HG03571 (cell line): ENCODE measurements around the gene RCAN1.
"Not testable (repeated sequence)": the region's sequence is repeated elsewhere in the genome, so short reads cannot be mapped to it uniquely, and the experiment has no call there.

ENCODE experiments used
- ATAC-seq: cut with Tn5 transposase; IDR thresholded peaks from one replicate; pipeline ENCODE4 v1.9.1; 2021; ENCODE audit not compliant: unreplicated experiment

Gene RCAN1

GRCh38 chr21:34571994-34572393 is 42.9 kb downstream of the RCAN1 start:
- ATAC-seq: no peak

DNA sequence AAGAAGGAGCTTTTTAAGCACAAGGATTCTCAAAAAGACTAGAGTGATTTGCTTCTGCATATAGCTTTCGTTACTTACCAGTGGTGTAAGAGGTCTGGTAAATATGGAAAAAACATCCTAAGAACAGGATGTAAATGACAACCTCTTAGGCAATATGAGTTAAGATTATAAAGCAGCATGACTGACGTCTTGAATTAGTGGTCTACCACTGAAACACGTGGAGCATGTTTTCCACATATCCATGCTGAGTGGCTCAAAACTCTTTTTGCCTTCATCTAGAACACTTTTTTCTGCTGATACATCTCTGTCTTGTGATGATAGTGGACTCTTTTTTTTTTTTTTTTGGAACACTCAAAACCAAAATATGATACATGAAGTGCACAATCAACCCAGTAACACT is 44.6 kb downstream of the RCAN1 start:
- ATAC-seq: no peak

GRCh38 chr21:34569381-34569979 is 45.4 kb downstream of the RCAN1 start:
- ATAC-seq: no peak

- not testable (repeated sequence) for ATAC-seq
These were observed 46.1 kb downstream of the RCAN1 start for GRCh38 chr21:34568801-34569200.

- no peak for ATAC-seq
These were observed 47.2 kb downstream of the RCAN1 start for GRCh38 chr21:34567604-34568155.

DNA sequence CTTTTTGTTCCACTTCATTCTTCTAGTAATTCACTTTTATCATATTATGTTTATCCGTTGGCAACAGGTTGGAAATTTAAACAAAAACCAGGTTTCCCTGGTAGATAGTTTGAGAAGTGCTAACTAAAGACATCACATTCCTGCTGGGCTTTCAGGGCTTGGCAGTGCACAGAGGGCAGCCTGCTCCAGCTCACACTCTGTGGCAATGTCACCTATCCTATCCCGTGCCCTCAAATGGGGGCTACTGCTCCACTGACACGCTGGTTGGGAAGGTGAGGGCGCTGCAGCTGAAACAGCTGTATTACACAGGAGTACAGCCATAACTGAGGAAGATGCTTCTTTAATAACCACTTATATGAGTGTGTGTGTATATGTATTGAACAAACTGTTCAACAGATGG is 49.7 kb downstream of the RCAN1 start:
- no peak for ATAC-seq

DNA sequence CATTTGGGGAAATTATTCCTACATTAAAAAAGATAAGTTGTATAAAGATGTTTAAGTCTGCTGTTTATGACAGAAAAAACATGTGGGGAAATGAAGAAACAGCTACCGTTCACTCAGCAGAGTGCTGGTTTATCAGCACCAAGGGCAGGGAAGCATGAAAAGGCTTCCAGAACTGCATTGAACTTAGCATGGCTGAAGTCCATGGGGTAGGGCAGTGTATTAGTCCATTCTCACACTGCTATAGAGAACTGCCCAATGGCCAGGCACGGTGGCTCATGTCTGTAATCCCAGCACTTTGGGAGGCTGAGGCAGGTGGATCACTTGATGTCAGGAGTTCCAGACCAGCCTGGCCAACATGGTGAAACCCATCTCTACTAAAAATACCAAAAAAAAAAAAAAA is 51.5 kb downstream of the RCAN1 start:
- not testable (repeated sequence) for ATAC-seq

DNA sequence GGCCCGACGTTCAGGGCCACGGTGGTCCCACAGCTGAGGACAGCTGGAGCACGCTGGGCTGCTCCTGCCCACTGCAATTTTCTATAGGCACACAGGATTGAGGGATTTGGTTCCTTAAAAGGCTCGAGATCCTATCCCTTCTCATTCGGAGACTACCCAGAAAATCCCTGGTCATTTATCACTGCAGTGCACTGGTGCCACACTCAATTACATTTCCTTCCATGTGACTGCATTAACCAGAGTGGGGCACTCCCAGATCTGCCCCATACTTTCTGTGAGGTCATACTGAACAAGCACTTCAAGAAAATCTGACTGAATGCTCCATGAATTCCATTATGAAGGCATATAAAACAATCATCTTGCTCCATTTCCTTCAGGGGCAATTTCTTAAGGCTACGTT is 53.1 kb downstream of the RCAN1 start:
- ATAC-seq: no peak

DNA sequence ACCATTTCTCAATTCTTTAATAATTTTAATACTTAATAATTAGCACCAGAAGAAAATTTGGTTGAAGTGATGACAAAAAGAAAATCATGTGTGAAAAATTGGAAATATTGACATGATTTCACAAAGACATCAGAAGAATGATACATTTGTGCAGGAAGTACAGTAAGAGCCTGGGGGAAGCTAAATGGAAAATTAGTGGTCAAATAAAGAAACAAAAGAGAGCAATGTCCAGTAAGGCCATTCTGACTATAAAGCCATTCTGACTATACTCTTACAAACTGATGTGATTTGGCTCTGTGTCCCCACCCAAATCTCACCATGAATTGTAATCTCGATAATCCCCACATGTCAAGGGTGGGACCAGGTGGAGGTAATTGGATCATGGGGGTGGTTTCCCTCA is 54.3 kb downstream of the RCAN1 start:
- no peak for ATAC-seq

GRCh38 chr21:34560021-34560420 is 54.9 kb downstream of the RCAN1 start:
- ATAC-seq: no peak

DNA sequence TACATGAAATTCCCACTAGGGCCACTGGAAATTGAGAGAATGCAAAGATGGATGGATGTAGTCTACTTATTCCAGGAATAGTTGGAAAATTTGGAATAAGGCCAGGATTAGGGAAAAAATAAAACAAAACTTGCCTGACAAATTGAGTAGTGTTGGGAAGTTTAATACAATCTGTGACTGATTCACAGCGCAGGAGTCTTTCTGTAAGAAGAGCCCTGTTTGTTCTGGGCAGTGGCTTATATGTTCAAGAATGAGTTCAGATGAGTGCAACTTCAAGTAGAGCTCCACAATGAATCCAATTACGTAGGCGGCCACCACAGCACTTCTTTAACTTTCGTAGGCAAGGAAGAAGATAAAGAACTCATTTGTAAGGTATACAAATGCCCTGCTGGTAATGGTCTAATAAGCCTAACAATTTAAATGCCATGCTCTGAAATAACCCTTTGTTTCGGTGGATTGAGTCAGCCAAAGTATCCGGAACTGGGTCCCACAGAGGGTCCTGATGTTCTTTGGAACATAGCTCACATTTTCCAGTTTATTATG is 55.8 kb downstream of the RCAN1 start:
- ATAC-seq: no peak

DNA sequence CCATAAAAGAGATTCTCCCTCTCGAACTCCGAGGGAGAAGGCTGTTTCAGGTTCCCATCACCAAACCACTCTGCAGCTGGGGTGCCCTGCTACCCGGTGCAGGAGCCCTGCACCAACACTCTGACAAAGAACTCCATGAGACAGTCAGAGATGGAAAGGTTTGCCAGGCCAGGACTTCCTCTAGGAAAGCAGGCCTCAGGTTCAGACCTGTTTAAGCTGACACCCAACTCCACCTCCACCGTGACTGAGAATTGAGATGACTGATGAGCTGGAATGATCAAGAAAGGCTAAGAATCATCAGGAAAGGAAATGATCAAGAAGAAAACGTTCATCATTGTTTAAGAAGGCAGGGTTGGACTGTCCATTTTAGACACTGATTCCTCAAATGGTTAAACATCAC is 56.7 kb downstream of the RCAN1 start:
- no peak for ATAC-seq

- no peak for ATAC-seq
These were observed 57.7 kb downstream of the RCAN1 start for GRCh38 chr21:34557261-34557660.

DNA sequence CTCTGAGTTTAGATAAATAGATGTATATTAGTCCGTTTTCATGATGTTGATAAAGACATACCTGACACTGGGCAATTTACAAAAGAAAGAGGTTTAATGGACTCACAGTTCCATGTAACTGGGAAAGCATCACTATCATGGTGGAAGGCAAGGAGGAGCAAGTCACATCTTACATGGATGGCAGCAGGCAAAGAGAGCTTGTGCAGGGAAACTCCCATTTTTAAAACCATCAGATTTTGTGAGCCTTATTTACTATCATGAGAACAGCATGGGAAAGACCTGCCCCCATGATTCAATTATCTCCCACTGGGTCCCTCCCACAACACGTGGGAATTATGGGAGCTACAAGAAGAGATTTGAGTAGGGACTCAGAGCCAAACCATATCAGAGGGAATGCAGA is 60.2 kb downstream of the RCAN1 start:
- ATAC-seq: not testable (repeated sequence)

- ATAC-seq: no peak
These were observed 60.7 kb downstream of the RCAN1 start for GRCh38 chr21:34554227-34554626.

DNA sequence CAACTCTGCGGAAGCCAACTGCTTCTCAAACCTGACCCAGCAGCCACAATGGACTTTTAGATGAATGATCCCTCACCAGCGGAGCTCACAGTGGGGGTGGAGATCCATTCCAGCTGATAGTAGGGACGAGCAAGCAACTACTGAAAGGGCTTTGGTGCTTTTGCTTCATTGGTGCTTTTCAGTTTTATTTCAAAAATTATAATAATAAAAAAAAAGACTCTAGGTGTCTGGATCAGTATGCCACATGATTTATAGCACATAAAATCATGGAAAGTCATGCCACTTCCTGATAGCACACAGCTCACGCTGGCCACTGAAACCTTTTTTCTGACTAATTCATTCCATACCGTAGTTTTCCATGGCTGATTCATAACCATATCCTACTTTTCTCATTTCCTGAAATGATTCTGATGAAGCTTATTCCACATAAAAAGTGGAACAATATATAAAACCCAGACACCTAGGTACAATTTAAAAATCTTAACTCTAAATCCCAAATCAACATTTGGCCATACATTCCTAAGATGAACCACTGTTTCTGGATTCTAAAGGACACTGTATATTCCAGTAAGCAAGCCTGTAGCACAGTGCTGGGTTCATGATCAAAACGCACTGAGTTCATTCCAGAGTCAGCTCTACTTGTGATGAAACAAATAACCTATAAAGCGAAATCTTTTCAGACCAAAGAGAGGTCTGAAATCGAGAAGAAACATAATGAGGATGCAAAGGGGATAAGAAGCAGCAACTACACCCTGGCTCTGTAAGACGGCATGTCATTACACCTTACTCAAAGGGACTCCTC is 61.6 kb downstream of the RCAN1 start:
- ATAC-seq: no peak

GRCh38 chr21:34552360-34553098 is 62.4 kb downstream of the RCAN1 start:
- ATAC-seq: no peak

- no peak for ATAC-seq
These were observed 64.6 kb downstream of the RCAN1 start for GRCh38 chr21:34550182-34550799.

GRCh38 chr21:34548781-34549376 is 66.0 kb downstream of the RCAN1 start:
- no peak for ATAC-seq

- no peak for ATAC-seq
These were observed 68.4 kb downstream of the RCAN1 start for GRCh38 chr21:34546542-34546941.
